Stomach smooth muscle (tissue), 2 donors: ENCODE measurements around the gene MPHOSPH6.
"Not testable (repeated sequence)": the region's sequence is repeated elsewhere in the genome, so short reads cannot be mapped to it uniquely, and the experiment has no call there.

Experiments
- H3K27ac ChIP-seq: one replicate; pipeline ENCODE4 v1.7.0; 2013; ENCODE audit warnings: mild to moderate bottlenecking, low read length, inconsistent platforms
- H3K27me3 ChIP-seq, 2 donors: one replicate each; pipeline ENCODE4 v1.7.0; 2013; ENCODE audit warnings: low read length in 2 of 2; ENCODE audit not compliant: insufficient read depth in 2 of 2, control insufficient read depth in 1 of 2
- H3K36me3 ChIP-seq, 2 donors: one replicate each; pipeline ENCODE4 v1.7.0; 2013; ENCODE audit warnings: low read length in 2 of 2; ENCODE audit not compliant: control insufficient read depth in 2 of 2, insufficient read depth in 2 of 2
- H3K4me1 ChIP-seq: one replicate; pipeline ENCODE4 v1.7.0; 2013; ENCODE audit warnings: low read length; ENCODE audit not compliant: control insufficient read depth, insufficient read depth
- H3K4me3 ChIP-seq, 2 donors: one replicate each; pipeline ENCODE4 v1.7.0; 2013; ENCODE audit warnings: low read length in 2 of 2
- H3K9ac ChIP-seq, 2 donors: one replicate each; pipeline ENCODE4 v1.7.0; 2013; ENCODE audit warnings: low read length in 2 of 2, mild to moderate bottlenecking in 1 of 2
- H3K9me3 ChIP-seq, 2 donors: one replicate each; pipeline ENCODE4 v1.7.0; 2013; ENCODE audit warnings: low read length in 2 of 2; ENCODE audit not compliant: control insufficient read depth in 2 of 2
- donor health status: healthy.
- donor health status: Pancreatic carcinoma.

Gene MPHOSPH6

DNA sequence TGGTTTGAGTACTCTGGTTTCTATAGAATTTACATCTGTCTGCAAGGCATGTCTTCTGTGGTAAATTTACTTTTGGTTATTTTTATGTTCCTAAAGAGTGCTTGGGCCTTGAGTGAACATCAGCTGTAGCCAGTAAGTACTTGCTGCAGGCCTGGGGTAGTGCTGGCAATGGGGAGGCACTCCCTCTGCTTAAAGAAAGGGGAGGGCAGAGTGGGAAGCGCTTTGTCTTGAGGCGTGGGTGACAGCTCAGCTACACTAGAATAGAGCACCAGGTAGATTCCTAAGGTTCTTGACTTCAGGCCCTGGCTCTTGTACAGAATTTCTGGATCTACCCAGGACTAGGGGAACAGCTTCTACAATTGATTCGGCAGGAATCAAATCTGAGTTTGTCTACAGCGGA lies 50.6 kb downstream of the MPHOSPH6 start:
- Histone ChIP-seq H3K9ac (no peak overlapping the region), H3K4me1 (no peaks in the 10 kb centered on the region), H3K27ac (no peak overlapping the region), H3K4me3 (no peak overlapping the region), H3K9me3 (no peaks in the 10 kb centered on the region), H3K36me3 (no peaks in the 10 kb centered on the region), H3K27me3 (no peaks in the 10 kb centered on the region)

DNA sequence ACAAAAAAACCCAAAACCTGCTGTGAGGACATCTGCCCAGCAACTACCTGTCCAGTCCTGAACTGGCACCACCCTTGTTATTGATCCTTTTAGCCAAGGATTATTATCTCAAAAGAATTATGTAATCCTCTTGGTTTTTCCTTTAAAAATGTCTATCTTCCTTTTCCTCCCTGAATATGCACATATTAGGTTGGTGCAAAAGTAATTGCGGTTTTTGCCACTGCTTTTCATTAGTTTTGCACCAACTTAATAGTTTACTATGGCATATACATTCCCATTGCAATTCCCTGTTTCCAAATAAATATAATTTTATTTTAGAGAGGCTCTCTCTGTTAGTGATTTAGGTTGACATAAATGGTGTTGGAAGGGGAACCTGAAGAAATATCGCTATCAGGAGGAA lies 51.3 kb downstream of the MPHOSPH6 start:
- Histone ChIP-seq H3K9ac (no peak overlapping the region), H3K27me3 (no peaks in the 10 kb centered on the region), H3K36me3 (no peaks in the 10 kb centered on the region), H3K27ac (no peak overlapping the region), H3K9me3 (no peaks in the 10 kb centered on the region), H3K4me3 (no peak overlapping the region), H3K4me1 (no peaks in the 10 kb centered on the region)

DNA sequence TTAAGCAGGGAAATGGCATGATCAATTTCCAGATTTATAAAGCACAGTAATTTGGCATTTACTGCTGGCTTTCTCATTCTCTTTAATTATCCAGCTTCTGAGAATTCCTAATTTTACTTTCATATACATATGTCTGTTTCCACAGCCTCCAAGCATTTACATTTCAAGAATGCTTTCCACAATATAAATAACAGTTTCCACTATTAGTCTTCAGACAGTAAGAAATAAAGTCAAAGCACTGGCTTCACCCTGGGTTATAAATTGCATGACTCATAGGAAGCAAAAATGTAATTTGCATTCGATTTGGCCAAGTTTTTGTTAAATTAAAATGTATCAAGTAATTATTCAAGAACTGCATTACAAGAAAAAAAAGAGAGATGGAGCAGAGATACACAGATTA lies 53.5 kb downstream of the MPHOSPH6 start:
- Histone ChIP-seq H3K36me3 (no peaks in the 10 kb centered on the region), H3K27ac (no peak overlapping the region), H3K4me1 (no peaks in the 10 kb centered on the region), H3K9me3 (no peaks in the 10 kb centered on the region), H3K4me3 (no peak overlapping the region), H3K27me3 (no peaks in the 10 kb centered on the region), H3K9ac (no peak overlapping the region)

DNA sequence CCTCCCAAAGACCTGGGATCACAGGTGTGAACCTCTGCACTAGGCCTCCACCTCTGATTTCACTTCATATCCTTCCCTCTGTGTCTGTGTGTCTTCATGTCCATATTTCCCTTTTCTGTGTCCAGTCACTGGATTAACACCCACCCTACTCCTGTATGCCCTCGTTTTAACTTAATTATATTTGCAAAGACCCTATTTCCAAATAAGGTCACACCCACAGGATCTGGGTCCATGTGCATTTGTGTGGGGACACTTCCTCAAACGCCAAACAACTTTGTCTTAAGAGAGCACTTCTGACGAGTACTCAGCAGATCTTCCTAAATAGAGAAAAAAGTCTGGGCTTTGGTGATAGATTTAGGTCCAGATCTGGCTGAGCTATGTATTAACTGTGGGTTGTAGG lies 56.3 kb downstream of the MPHOSPH6 start:
- no peak overlapping the region for H3K27ac ChIP-seq
- H3K4me3 ChIP-seq, result no peak overlapping the region
- H3K27me3 ChIP-seq, result no peaks in the 10 kb centered on the region
- no peaks in the 10 kb centered on the region for H3K9me3 ChIP-seq
- no peak overlapping the region for H3K9ac ChIP-seq
- no peaks in the 10 kb centered on the region for H3K36me3 ChIP-seq
- no peaks in the 10 kb centered on the region for H3K4me1 ChIP-seq

- H3K27ac ChIP-seq, result no peak overlapping the region
- H3K4me1 ChIP-seq, result no peaks in the 10 kb centered on the region
- H3K4me3 ChIP-seq, result no peak overlapping the region
- H3K36me3 ChIP-seq, result no peaks in the 10 kb centered on the region
- no peak overlapping the region for H3K9ac ChIP-seq
- H3K27me3 ChIP-seq, result no peaks in the 10 kb centered on the region
- no peaks in the 10 kb centered on the region for H3K9me3 ChIP-seq
Measured at GRCh38 chr16:82111944-82112343, 58.1 kb downstream of the MPHOSPH6 start.

- not testable (repeated sequence) for H3K4me1 ChIP-seq, H3K27me3 ChIP-seq, H3K9ac ChIP-seq, H3K9me3 ChIP-seq, H3K27ac ChIP-seq, H3K36me3 ChIP-seq, H3K4me3 ChIP-seq
Measured at GRCh38 chr16:82109266-82109665, 60.8 kb downstream of the MPHOSPH6 start.

DNA sequence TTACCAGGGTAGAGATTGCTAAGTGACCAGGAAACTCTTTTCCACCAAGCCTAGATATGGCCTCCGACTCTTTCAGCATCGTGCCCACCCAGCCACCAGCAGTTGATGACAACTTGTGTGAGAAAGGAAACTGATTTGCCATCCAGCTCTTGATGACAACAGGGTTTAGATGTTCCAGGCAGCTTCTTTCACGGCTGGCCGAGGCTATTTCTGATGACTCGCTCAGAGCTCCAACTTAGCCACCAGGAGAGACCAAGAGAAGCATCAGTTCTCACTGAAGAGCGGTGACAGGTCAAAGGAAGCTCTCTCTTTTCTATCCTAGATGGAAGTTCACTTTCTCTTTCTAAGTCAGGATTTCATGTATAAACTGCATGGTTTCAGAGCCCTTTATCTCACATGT lies 61.2 kb downstream of the MPHOSPH6 start:
- no peaks in the 10 kb centered on the region for H3K27me3 ChIP-seq
- H3K4me1 ChIP-seq, result no peaks in the 10 kb centered on the region
- no peak overlapping the region for H3K9ac ChIP-seq
- H3K9me3 ChIP-seq, result no peaks in the 10 kb centered on the region
- H3K4me3 ChIP-seq, result no peak overlapping the region
- no peaks in the 10 kb centered on the region for H3K36me3 ChIP-seq
- no peak overlapping the region for H3K27ac ChIP-seq

- H3K27me3 ChIP-seq, result no peaks in the 10 kb centered on the region
- H3K9me3 ChIP-seq, result no peaks in the 10 kb centered on the region
- no peak overlapping the region for H3K27ac ChIP-seq
- H3K4me3 ChIP-seq, result no peak overlapping the region
- no peaks in the 10 kb centered on the region for H3K4me1 ChIP-seq
- no peak overlapping the region for H3K9ac ChIP-seq
- no peaks in the 10 kb centered on the region for H3K36me3 ChIP-seq
Measured at GRCh38 chr16:82108100-82108499, 61.9 kb downstream of the MPHOSPH6 start.

DNA sequence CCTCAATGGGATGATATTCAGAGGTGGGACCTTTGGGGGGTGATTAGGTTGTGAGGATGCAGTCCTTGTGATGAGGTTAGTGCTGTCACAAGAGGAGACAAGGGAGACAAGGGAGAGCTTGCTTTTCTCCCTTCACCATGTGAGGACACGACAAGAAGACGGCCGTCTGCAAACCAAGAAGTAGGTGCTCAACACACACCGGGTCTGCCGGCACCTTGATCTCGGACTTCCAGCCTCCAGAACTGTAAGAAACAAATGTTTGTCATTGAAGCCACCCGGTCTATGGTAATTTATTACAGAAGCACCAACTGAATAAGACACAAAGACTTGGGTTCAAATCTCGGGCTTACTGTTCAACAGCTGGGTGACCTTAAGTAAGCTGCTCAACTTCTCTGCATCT lies 64.9 kb downstream of the MPHOSPH6 start:
- no peaks in the 10 kb centered on the region for H3K4me1 ChIP-seq
- no peak overlapping the region for H3K27ac ChIP-seq
- no peaks in the 10 kb centered on the region for H3K9me3 ChIP-seq
- no peak overlapping the region for H3K4me3 ChIP-seq
- no peak overlapping the region for H3K9ac ChIP-seq
- no peaks in the 10 kb centered on the region for H3K27me3 ChIP-seq
- no peaks in the 10 kb centered on the region for H3K36me3 ChIP-seq
